ENCODE data around the gene CANT1. TPM values are rescaled to one million over a fixed set of nuclear protein-coding genes. Genes with fewer than 3 reads are reported as not detected.

CANT1 gene
- total RNA-seq, 1 experiment from 2014 or later: 33.0 TPM

- Histone ChIP-seq H3T11ph (ENCODE audit: low read length) (no peak overlapping the region), H4K91ac (ENCODE audit: insufficient read length, low read depth, low read length) (no peak overlapping the region), H3K23ac (ENCODE audit: insufficient read length, low read depth, low read length) (no peak overlapping the region), H3K79me2 (ENCODE audit: insufficient read depth, low read length) (no peaks in the 10 kb centered on the region), H4K20me1 (ENCODE audit: control insufficient read depth, insufficient read depth, insufficient read length) (no peaks in the 10 kb centered on the region), H2BK15ac (ENCODE audit: low read depth, low read length) (no peak overlapping the region), H3K79me1 (ENCODE audit: insufficient read depth, low read depth, low read length, poor library complexity, severe bottlenecking) (no peaks in the 10 kb centered on the region), H2AK5ac (ENCODE audit: insufficient read length, low read length) (no peak overlapping the region), H3K14ac (ENCODE audit: insufficient read depth, low read length) (no peak overlapping the region), H3K27me3 (ENCODE audit: insufficient read depth, low read length) (no peaks in the 10 kb centered on the region), H3K27ac (ENCODE audit: insufficient read length, low read depth, low read length) (no peak overlapping the region), H3K9me3 (ENCODE audit: control insufficient read depth, low read depth, low read length) (no peaks in the 10 kb centered on the region), H3K4me1 (ENCODE audit: insufficient read depth, low read length) (no peaks in the 10 kb centered on the region), H3K56ac (ENCODE audit: insufficient read length, low read depth, low read length) (no peak overlapping the region), H4K8ac (replicated peaks; ENCODE audit: insufficient read length, low read depth, low read length) (no peak overlapping the region), H3K18ac (ENCODE audit: insufficient read length, low read depth, low read length) (no peak overlapping the region), H2AFZ (ENCODE audit: low read length) (no peak overlapping the region), H3K4me2 (ENCODE audit: insufficient read depth, insufficient read length, low read length) (no peak overlapping the region), H3K23me2 (ENCODE audit: insufficient read length, low read depth, low read length, poor library complexity, severe bottlenecking) (no peaks in the 10 kb centered on the region), H3K9ac (ENCODE audit: extremely low read depth, insufficient read length, low read length) (no peak overlapping the region), H2BK5ac (ENCODE audit: insufficient read length, low read length) (no peak overlapping the region), H2BK12ac (ENCODE audit: insufficient read length, low read depth, low read length) (no peak overlapping the region), H2BK120ac (ENCODE audit: low read depth, low read length, poor library complexity, severe bottlenecking) (no peak overlapping the region), H2BK20ac (ENCODE audit: low read depth, low read length, poor library complexity, severe bottlenecking) (no peak overlapping the region), H4K5ac (ENCODE audit: insufficient read length, low read depth, low read length) (no peak overlapping the region), H3K4ac (ENCODE audit: low read depth, low read length) (no peak overlapping the region)
- Mint-ChIP-seq H3K9me3 (no peaks in the 10 kb centered on the region; a peak in 1 of 5 replicates), H3K27ac (no peak overlapping the region), H3K36me3 (ENCODE audit: insufficient read depth in 1 of 3, low read depth in 3 of 3) (peaks cover 0 to 30% (median 13%) of the 10 kb centered on the region in 3 experiments; a peak in 5 of 7 replicates), H3K4me1 (peaks cover 9 to 20% of the 10 kb centered on the region in 2 experiments), H3K4me3 (no peak overlapping the region), H3K27me3 (ENCODE audit: low read depth) (peaks cover 2% of the 10 kb centered on the region)
- no CpG with 5 or more reads among the region's 9 CpGs for WGBS (ENCODE audit: extremely low coverage, insufficient read length, low lambda C conversion rate)
- TF ChIP-seq, protein P1, sequence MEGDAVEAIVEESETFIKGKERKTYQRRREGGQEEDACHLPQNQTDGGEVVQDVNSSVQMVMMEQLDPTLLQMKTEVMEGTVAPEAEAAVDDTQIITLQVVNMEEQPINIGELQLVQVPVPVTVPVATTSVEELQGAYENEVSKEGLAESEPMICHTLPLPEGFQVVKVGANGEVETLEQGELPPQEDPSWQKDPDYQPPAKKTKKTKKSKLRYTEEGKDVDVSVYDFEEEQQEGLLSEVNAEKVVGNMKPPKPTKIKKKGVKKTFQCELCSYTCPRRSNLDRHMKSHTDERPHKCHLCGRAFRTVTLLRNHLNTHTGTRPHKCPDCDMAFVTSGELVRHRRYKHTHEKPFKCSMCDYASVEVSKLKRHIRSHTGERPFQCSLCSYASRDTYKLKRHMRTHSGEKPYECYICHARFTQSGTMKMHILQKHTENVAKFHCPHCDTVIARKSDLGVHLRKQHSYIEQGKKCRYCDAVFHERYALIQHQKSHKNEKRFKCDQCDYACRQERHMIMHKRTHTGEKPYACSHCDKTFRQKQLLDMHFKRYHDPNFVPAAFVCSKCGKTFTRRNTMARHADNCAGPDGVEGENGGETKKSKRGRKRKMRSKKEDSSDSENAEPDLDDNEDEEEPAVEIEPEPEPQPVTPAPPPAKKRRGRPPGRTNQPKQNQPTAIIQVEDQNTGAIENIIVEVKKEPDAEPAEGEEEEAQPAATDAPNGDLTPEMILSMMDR (conservative IDR thresholded peaks at IDR 0.05): no peak
- no peak for DNase-seq
These were observed 39.7 kb downstream of the CANT1 start for GRCh38 chr17:78969865-78970264.
